Muscle layer of duodenum (tissue), 2 donors: ENCODE data around the gene EEA1.

Source experiments
- H3K27ac ChIP-seq: one replicate; pipeline ENCODE4 v1.7.0; 2013; ENCODE audit warnings: mild to moderate bottlenecking, low read length
- H3K27me3 ChIP-seq: one replicate; pipeline ENCODE4 v1.7.0; 2013; ENCODE audit warnings: low read depth, mild to moderate bottlenecking, control low read depth, low read length
- H3K36me3 ChIP-seq, 2 donors: one replicate each; pipeline ENCODE4 v1.7.0; 2013; ENCODE audit warnings: low read length in 2 of 2, control low read depth in 1 of 2, mild to moderate bottlenecking in 1 of 2; ENCODE audit not compliant: insufficient read depth in 2 of 2, control insufficient read depth in 1 of 2
- H3K4me1 ChIP-seq, 2 donors: one replicate each; pipeline ENCODE4 v1.7.0; 2013; ENCODE audit warnings: low read length in 2 of 2, mild to moderate bottlenecking in 2 of 2, control low read depth in 1 of 2, moderate library complexity in 1 of 2; ENCODE audit not compliant: insufficient read depth in 2 of 2, control insufficient read depth in 1 of 2
- H3K4me3 ChIP-seq, 2 donors: one replicate each; pipeline ENCODE4 v1.7.0; 2013; ENCODE audit warnings: low read length in 2 of 2, low read depth in 1 of 2, mild to moderate bottlenecking in 1 of 2
- H3K9me3 ChIP-seq, 2 donors: one replicate each; pipeline ENCODE4 v1.7.0; 2013; ENCODE audit warnings: low read length in 2 of 2, control low read depth in 1 of 2, mild to moderate bottlenecking in 1 of 2; ENCODE audit not compliant: control insufficient read depth in 1 of 2
- donor health status: healthy.

Gene EEA1

DNA sequence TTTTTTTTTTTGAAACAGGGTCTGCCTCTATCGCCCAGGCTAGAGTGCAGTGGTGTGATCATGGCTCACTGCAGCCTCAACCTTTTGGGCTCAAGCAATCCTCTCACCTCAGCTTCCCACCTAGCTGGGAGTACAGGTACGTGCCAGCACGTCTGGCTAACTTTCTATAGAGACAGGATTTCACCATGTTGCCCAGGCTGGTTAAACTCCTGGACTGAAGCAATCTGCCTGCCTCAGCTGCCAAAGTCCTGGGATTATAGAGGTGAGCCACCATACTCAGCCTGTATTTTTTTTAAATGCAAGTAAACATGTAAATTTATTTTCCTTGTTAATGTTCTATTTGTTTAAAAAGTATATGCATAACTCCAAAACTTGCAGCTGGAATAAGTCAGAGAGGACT, 80.4 kb downstream of the EEA1 start:
- H3K9me3 ChIP-seq = no peaks in the 10 kb centered on the region
- no peak overlapping the region for H3K27ac ChIP-seq
- no peaks in the 10 kb centered on the region for H3K27me3 ChIP-seq
- no peak overlapping the region for H3K4me3 ChIP-seq
- no peaks in the 10 kb centered on the region for H3K4me1 ChIP-seq
- peaks cover 3 to 17% of the 10 kb centered on the region in 2 donors for H3K36me3 ChIP-seq

DNA sequence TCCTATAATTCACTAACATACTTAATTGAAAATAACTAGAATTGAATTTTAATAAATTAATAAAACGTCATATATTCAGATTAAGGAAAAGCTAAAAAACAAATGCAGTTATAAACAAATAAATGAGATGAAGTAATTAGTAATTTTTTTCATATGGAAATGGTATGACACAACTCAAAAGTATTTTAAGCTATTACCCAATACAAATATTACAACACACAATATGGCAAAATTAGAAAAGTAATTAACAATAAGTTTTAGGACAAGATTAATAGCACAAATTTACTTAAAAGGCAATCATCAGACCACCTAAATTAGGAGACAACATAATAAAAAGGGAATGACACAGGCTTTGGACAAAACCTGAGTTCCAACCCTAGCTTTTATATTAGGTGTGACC, 81.7 kb downstream of the EEA1 start:
- Histone ChIP-seq H3K4me1 (no peaks in the 10 kb centered on the region), H3K27me3 (no peaks in the 10 kb centered on the region), H3K4me3 (no peak overlapping the region), H3K36me3 (peaks cover 0 to 14% of the 10 kb centered on the region in 2 donors), H3K27ac (no peak overlapping the region), H3K9me3 (no peaks in the 10 kb centered on the region)

DNA sequence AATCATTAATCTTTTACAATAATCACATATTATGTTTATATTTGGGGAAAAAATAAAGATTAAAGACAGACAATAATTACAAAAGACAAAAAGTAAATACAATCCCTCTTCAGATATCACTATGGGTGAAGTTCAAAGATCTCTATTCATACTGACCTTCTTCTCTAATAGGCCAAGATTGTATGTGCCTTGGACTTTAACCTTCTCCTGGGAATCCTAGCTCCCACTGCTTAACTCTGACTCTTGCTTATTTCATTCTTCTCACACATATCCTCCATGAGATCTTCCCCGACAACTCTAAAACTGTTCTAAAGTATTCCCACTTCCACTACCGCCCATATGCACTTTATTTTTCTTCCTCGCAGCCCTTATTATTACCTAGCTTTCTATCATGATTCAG, 83.8 kb downstream of the EEA1 start:
- Histone ChIP-seq H3K9me3 (no peaks in the 10 kb centered on the region), H3K4me1 (no peaks in the 10 kb centered on the region), H3K36me3 (peaks cover 5 to 17% of the 10 kb centered on the region in 2 donors), H3K27me3 (no peaks in the 10 kb centered on the region), H3K4me3 (no peak overlapping the region), H3K27ac (no peak overlapping the region)

DNA sequence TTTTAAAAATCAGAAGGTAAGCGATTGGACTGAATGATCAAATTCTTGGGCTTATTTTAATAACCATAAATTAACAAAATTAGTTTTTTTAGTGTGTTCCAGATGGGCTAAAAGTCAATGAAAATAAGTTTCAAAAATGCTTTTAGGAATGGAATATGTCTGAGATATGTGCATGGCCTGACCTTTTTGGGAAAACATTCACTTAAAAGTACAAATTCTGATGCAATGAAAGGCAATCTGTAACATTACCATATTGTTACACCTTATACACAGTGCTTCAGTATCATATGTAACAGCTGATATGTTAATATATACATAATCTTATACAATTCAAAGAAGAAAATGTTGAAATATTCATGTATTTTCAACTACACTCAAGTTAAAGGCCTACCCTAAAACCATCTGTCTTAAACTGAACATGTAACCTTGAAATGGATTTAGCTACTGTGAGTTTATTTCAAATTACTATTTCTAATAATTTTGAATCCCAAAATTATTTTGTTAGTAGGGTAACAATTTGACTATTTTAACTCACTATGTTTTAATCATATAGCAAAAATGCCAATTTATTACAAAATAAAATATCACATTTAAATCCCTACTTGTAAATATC, 84.8 kb downstream of the EEA1 start:
- Histone ChIP-seq H3K27ac (no peak overlapping the region), H3K4me1 (no peaks in the 10 kb centered on the region), H3K4me3 (no peak overlapping the region), H3K36me3 (peaks cover 3 to 17% of the 10 kb centered on the region in 2 donors), H3K27me3 (no peaks in the 10 kb centered on the region), H3K9me3 (no peaks in the 10 kb centered on the region)

DNA sequence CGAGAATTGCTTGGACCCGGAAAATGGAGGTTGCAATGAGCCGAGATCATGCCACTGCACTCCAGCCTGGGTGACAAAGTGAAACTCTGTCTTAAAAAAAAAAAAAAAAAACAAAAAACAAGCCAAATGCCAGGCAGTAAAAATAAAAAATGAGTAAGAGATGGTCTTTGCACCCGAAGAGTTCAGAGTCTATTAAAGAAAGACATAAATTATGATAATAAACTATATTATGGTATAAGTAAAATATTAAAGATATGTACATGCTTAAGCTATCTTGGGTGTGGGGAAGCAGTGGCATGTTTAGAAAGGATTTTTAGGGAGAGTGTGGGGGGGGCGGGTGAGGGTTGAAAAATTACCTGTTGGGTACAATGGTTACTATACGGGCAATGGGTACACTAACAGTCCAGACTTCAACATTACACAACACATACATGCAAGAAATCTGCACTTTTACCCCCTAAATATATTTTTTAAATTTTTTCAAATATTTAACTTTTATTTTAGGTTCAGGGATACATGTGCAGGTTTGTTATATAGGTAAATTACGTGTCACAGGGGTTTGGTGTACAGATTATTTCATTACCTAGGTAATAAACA, 99.3 kb downstream of the EEA1 start:
- no peaks in the 10 kb centered on the region for H3K27me3 ChIP-seq
- peaks cover 3% of the 10 kb centered on the region in 2 donors for H3K36me3 ChIP-seq
- no peak overlapping the region for H3K27ac ChIP-seq
- H3K4me1 ChIP-seq = no peaks in the 10 kb centered on the region
- H3K9me3 ChIP-seq = no peaks in the 10 kb centered on the region
- no peak overlapping the region for H3K4me3 ChIP-seq

DNA sequence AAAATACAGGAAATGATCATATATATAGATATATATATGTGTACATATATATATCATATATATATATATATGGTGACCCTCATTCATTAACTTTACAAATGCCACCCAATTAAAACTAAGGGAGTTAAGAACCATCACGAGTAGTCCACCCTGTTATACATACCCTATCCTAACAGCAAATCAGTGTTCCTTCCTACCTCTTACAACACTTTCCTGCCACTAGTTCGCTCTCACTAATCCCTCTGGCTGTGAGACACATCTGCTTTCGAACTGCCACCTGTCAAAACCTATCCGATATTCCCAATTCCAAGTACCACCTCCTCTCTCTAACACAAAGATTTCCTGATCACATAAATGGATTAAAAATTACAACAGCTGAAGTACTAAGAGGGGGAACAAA, 100.5 kb downstream of the EEA1 start:
- Histone ChIP-seq H3K4me3 (no peak overlapping the region), H3K36me3 (peaks cover 3 to 8% of the 10 kb centered on the region in 2 donors), H3K27ac (no peak overlapping the region), H3K9me3 (no peaks in the 10 kb centered on the region), H3K27me3 (no peaks in the 10 kb centered on the region), H3K4me1 (no peaks in the 10 kb centered on the region)

DNA sequence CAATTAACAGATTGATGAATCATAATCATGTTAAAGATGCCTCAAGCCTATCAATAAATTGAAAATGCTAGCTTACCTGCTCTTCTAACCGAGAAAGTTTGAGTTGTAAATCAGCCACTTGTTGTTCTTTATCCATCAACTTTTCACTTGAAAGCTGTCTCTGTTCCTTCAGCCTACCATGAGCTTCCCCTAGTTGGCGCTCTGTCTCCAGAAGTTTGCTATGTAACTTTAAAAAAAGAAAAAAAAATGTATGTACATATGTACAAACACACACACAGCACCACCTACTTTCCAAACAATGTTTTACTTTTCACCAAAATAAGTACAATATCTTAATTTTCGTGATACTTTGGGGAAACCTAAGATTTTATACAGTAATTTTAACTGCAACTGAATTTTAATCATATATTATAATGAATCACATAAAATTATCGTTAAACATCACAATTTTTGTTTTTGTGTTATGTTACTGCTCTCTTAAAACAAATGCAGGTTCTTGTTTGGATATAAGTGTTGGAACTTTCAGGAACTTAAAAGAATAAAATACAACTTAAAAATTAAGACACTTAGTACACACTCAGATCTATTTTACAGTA, 101.2 kb downstream of the EEA1 start:
- Histone ChIP-seq H3K36me3 (peaks cover 3 to 8% of the 10 kb centered on the region in 2 donors), H3K9me3 (no peaks in the 10 kb centered on the region), H3K4me1 (no peaks in the 10 kb centered on the region), H3K4me3 (no peak overlapping the region), H3K27me3 (no peaks in the 10 kb centered on the region), H3K27ac (no peak overlapping the region)

DNA sequence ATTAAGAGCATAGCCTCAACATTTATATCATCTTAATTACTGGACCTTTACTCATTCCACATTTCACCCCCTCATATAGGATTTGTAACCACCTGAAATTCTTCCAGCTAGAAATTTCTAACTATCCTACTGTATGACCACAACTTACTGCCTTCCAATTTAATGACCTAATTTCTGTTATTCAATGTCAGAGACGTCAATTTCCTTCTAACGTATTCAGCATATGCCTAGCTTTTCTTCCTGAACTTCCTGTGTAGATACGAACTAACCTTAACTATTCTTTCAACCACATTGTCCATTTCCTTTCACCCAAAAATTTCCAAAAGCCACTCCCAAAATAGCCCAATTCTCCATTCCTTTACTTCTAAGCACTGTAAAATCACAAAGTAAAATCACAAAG, 108.0 kb downstream of the EEA1 start:
- Histone ChIP-seq H3K9me3 (no peaks in the 10 kb centered on the region), H3K36me3 (peaks cover 9 to 16% of the 10 kb centered on the region in 2 donors), H3K4me1 (no peaks in the 10 kb centered on the region), H3K4me3 (no peak overlapping the region), H3K27ac (no peak overlapping the region), H3K27me3 (no peaks in the 10 kb centered on the region)

DNA sequence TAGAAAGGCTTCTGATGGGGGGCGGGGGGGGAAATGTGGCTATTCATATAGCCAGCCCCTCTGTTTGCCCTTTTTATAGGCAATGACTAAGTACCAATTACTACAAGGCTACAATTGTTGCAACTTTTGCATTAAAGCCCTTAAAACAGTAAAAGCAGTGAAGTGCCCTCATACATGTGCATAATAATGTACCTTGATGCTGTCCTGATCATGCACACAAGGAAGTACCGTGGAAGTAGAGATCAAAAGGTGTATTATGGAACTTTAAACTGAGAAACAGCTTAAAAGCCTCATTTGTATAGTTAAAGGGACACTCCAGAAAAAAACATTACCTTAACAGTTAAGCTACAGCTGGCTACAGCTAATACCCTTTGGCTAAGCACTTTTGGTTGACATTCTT, 114.5 kb downstream of the EEA1 start:
- Histone ChIP-seq H3K9me3 (no peaks in the 10 kb centered on the region), H3K4me3 (no peak overlapping the region), H3K27me3 (no peaks in the 10 kb centered on the region), H3K27ac (no peak overlapping the region), H3K4me1 (no peaks in the 10 kb centered on the region), H3K36me3 (peaks cover 20 to 27% of the 10 kb centered on the region in 2 donors)

DNA sequence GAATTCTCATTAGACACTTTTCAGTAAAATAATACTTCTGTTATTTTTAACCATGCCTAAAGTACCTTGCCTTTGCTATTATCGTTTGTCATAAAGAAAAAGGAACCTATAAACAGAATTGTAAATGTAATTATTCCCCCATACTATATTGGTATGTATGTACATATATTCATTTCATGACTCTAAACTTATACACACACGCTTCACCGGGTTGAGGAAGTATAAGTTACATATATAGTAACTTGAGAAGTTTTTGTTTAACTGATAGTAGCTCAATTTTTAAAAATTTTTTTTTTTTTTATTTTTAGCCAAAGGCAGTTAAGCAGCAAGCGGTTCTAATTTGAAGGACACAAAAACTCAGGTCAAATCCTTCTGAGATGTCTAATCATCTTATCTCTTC, 118.7 kb downstream of the EEA1 start:
- H3K36me3 ChIP-seq = peaks cover 26 to 35% of the 10 kb centered on the region in 2 donors
- no peaks in the 10 kb centered on the region for H3K27me3 ChIP-seq
- no peak overlapping the region for H3K27ac ChIP-seq
- H3K4me3 ChIP-seq = no peak overlapping the region
- H3K9me3 ChIP-seq = no peaks in the 10 kb centered on the region
- no peaks in the 10 kb centered on the region for H3K4me1 ChIP-seq

DNA sequence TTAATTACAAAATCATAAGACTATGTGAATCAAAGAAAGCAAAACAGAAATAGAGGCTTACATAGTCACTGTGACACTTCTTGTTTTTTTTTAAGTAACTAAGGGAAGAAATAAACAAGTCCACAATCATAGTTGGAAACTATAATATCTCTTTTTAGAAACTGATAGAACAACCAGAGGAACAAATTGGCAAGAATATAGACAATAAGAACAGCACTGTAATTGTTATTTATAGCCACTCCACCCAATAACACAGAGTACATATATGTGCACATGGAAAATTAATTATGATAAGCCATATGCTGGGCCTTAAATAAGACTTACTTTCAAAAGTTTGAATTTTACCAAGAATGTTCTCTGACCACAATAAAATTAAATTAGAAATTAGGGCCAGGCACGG, 125.2 kb downstream of the EEA1 start:
- Histone ChIP-seq H3K4me1 (no peaks in the 10 kb centered on the region), H3K27ac (no peak overlapping the region), H3K36me3 (peaks cover 30 to 36% of the 10 kb centered on the region in 2 donors), H3K27me3 (no peaks in the 10 kb centered on the region), H3K9me3 (no peaks in the 10 kb centered on the region), H3K4me3 (no peak overlapping the region)

DNA sequence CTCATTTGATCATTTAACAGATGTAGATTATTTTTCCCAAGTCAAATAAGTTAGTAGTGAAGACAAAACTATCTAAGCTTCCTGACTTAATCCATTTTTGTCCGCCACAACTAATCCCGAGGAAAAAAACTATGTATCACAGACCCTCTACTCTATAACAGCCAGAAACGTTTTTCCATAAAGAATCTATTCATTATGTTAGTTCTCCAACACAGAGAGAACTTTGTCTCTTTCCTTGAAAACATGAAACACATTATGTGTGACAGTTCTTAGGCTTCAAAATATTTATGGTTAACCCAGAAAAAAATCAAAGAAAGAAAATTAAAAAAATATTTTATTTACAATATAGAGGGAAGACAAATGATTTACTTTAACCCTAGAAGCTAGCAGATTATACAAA, 126.2 kb downstream of the EEA1 start:
- H3K4me1 ChIP-seq = no peaks in the 10 kb centered on the region

More for the DNA sequence above, 126.2 kb downstream of the EEA1 start:
- no peak overlapping the region for H3K4me3 ChIP-seq
- no peak overlapping the region for H3K27ac ChIP-seq
- H3K9me3 ChIP-seq = no peaks in the 10 kb centered on the region
- peaks cover 26 to 29% of the 10 kb centered on the region in 2 donors for H3K36me3 ChIP-seq
- no peaks in the 10 kb centered on the region for H3K27me3 ChIP-seq
